AG04450 (cell line): ENCODE measurements around the gene UBR3. TPM values are rescaled to one million over a fixed set of nuclear protein-coding genes. Genes with fewer than 3 reads are reported as not detected.
A peak's percentile ranks its signal among the peaks of the same experiment; 100 is the strongest.
"Not testable (repeated sequence)": the region's sequence is repeated elsewhere in the genome, so short reads cannot be mapped to it uniquely, and the experiment has no call there.

Experiments used
- CTCF ChIA-PET: fragments of 300-600, 350-600 bp; formaldehyde crosslinking; extraction: SDS; loops from one replicate; lab custom pipeline; 2022; ENCODE audit warnings: antibody characterized with exemption, inconsistent platforms; lab: Charles Lee
- POLR2A ChIA-PET: fragments of 350-600 bp; formaldehyde crosslinking; extraction: SDS; loops from one replicate; lab custom pipeline; 2021; ENCODE audit warnings: antibody characterized with exemption, inconsistent platforms; lab: Yijun Ruan, JAX
- DNase-seq: peaks from one replicate; pipeline ENCODE4 v3.0.0-alpha.2; 2011; ENCODE audit warnings: low read depth, low spot score
- H3K27ac ChIP-seq: one replicate; pipeline ENCODE4 v1.5.1; 2012; ENCODE audit warnings: low read depth, low read length, control low read depth
- H3K27me3 ChIP-seq: one replicate; pipeline ENCODE4 v1.6.0; 2012; ENCODE audit warnings: low read length; ENCODE audit not compliant: control insufficient read depth, insufficient read depth
- H3K4me3 ChIP-seq: 2 replicates; pipeline ENCODE4 v1.5.1; 2011; ENCODE audit warnings: mild to moderate bottlenecking, low read depth, low read length, control low read depth
- H3K9me3 ChIP-seq: 2 replicates; pipeline ENCODE4 v1.5.1; 2012; ENCODE audit warnings: low read length; ENCODE audit not compliant: control insufficient read depth, insufficient read depth
- CTCF ChIP-seq: IDR thresholded peaks from 2 replicates; pipeline ENCODE4 v1.5.1; 2011; ENCODE audit warnings: low read depth, low read length, control low read depth, inconsistent platforms
- polyA plus RNA-seq: library from polyadenylated mRNA; depleted of rRNA; stranded (reverse); fragments of >200 nt; gene quantifications from 2 replicates; pipeline ENCODE4 v1.2.3, GENCODE V29; 2011

Gene UBR3
- polyA plus RNA-seq, 1 experiment, result 20.3 TPM

- POLR2A ChIA-PET, result no interaction called here
- no peak overlapping the region for H3K4me3 ChIP-seq
- no peak for TF ChIP-seq CTCF
- CTCF ChIA-PET, result no interaction called here
- no peaks in the 10 kb centered on the region for H3K27me3 ChIP-seq
- no peaks in the 10 kb centered on the region; the same call in 1 of the 2 replicates for H3K9me3 ChIP-seq
- H3K27ac ChIP-seq, result no peak overlapping the region
- DNase-seq, result no peak
Measured at GRCh38 chr2:169955940-169956339, 128.7 kb downstream of the UBR3 start.

GRCh38 chr2:169957219-169957618 lies 130.0 kb downstream of the UBR3 start:
- POLR2A ChIA-PET, result not testable (repeated sequence)

GRCh38 chr2:169961911-169962310 lies 134.7 kb downstream of the UBR3 start:
- DNase-seq, result peak; percentile 15
- H3K27me3 ChIP-seq, result no peaks in the 10 kb centered on the region
- no peak overlapping the region for H3K27ac ChIP-seq
- no peak for TF ChIP-seq CTCF
- H3K9me3 ChIP-seq, result no peaks in the 10 kb centered on the region; the same call in 1 of the 2 replicates
- ChIA-PET POLR2A (no interaction called here), CTCF (no interaction called here)
- no peak overlapping the region for H3K4me3 ChIP-seq

More at GRCh38 chr2:169957219-169957618, 130.0 kb downstream of the UBR3 start:
- H3K27ac ChIP-seq, H3K9me3 ChIP-seq, CTCF ChIA-PET, DNase-seq, H3K27me3 ChIP-seq, H3K4me3 ChIP-seq: not testable (repeated sequence)

GRCh38 chr2:169963786-169964185 lies 136.5 kb downstream of the UBR3 start:
- DNase-seq, result no peak
- H3K27ac ChIP-seq, result no peak overlapping the region
- CTCF ChIA-PET, result no interaction called here
- no peak for TF ChIP-seq CTCF
- no peaks in the 10 kb centered on the region; the same call in 1 of the 2 replicates for H3K9me3 ChIP-seq
- H3K27me3 ChIP-seq, result no peaks in the 10 kb centered on the region
- POLR2A ChIA-PET, result no interaction called here
- no peak overlapping the region for H3K4me3 ChIP-seq

GRCh38 chr2:169964740-169965139 lies 137.5 kb downstream of the UBR3 start:
- CTCF ChIA-PET, result interaction anchor here (0.8 kb wide), 2 partner anchors 31 to 908 kb away, joined by 3 read pairs; no protein-coding TSS in a partner anchor
- no peak for TF ChIP-seq CTCF
- H3K27ac ChIP-seq, result no peak overlapping the region
- no peak overlapping the region for H3K4me3 ChIP-seq
- H3K27me3 ChIP-seq, result no peaks in the 10 kb centered on the region
- no peak for DNase-seq
- H3K9me3 ChIP-seq, result peaks cover 3% of the 10 kb centered on the region; the same call in 1 of the 2 replicates
- POLR2A ChIA-PET, result no interaction called here
